Left lung (tissue), 10 donors: Measurements from ENCODE around the gene RHNO1. TPM values are rescaled to one million over a fixed set of nuclear protein-coding genes. Genes with fewer than 3 reads are reported as not detected.

Experiments used
- ATAC-seq: fragments of 200-7000 bp; cut with Tn5 transposase; one replicate; pipeline ENCODE4 v1.9.1; 2020; ENCODE audit warnings: moderate library complexity
- DNase-seq, 4 donors: peaks; one replicate each; pipeline ENCODE4 v3.0.0-alpha.2; 2013 to 2020
- H3K27ac ChIP-seq, 2 donors: fragments of 200-600 bp; sonication (generic) in 1 of 2; one replicate each; pipeline versions ENCODE4 v1.5.0 to v1.8.0; 2020 to 2021
- H3K27me3 ChIP-seq, 2 donors: fragments of 200-600 bp; sonication (generic) in 1 of 2; one replicate each; pipeline versions ENCODE4 v1.5.0 to v1.8.0; 2020 to 2021
- H3K36me3 ChIP-seq, 2 donors: fragments of 200-600 bp; sonication (generic) in 1 of 2; one replicate each; pipeline versions ENCODE4 v1.5.0 to v1.8.0; 2020 to 2021
- H3K4me1 ChIP-seq, 2 donors: fragments of 200-600 bp; one replicate each; pipeline ENCODE4 v1.8.0; 2021
- H3K4me3 ChIP-seq, 2 donors: fragments of 200-600 bp; sonication (generic) in 1 of 2; one replicate each; pipeline versions ENCODE4 v1.5.0 to v1.8.0; 2020 to 2021; ENCODE audit warnings: mild to moderate bottlenecking in 1 of 2
- H3K9me3 ChIP-seq, 2 donors: fragments of 200-600 bp; sonication (generic) in 1 of 2; one replicate each; pipeline versions ENCODE4 v1.5.0 to v1.8.0; 2020 to 2021
- CTCF ChIP-seq, 2 donors: fragments of 200-600 bp; sonication (generic) in 1 of 2; IDR thresholded peaks; one replicate each; pipeline versions ENCODE4 v1.5.0 to v1.8.0; 2021; ENCODE audit warnings: antibody characterized with exemption in 2 of 2
- intact Hi-C, 2 donors: fragments of 100-400 bp; cut with DNase I; formaldehyde crosslinking; loops; one replicate each; pipeline versions ENCODE4 v1.11.2 to v1.14.2; 2022
- polyA plus RNA-seq, 6 donors: library from polyadenylated mRNA; unstranded; fragments of 120-200 nt; gene quantifications; one replicate each; pipeline ENCODE4 v1.2.1, GENCODE V29; 2013; ENCODE audit not compliant: insufficient read length in 6 of 6
- total RNA-seq, 2 donors: library from RNA; stranded (reverse); fragmentation: NEBNext Ultra II Directional; extraction: Animal tissue kit (Norgen Biotek cat#: 25700); gene quantifications; one replicate each; pipeline ENCODE4 v1.2.1, GENCODE V29; 2021
- donor health status: DM: no; HTN: yes; CAD: no.
- donor health status: DM: no; HTN: no; CAD: no.

Gene RHNO1
- total and polyA plus RNA-seq, 8 donors = 11.7 to 44.4 (median 33.8) TPM

GRCh38 chr12:2930865-2931264 lies 53.8 kb downstream of the RHNO1 start:
- Histone ChIP-seq H3K27me3 (no peaks in the 10 kb centered on the region), H3K4me1 (no peaks in the 10 kb centered on the region), H3K9me3 (no peaks in the 10 kb centered on the region), H3K27ac (no peak overlapping the region), H3K36me3 (peaks cover 0 to 60% of the 10 kb centered on the region in 2 donors), H3K4me3 (no peak overlapping the region)
- ATAC-seq = no peak
- DNase-seq = peak in 1 of 4 donors; percentile 8
- no peak for TF ChIP-seq CTCF (IDR thresholded peaks at IDR 0.05)
- intact Hi-C loops = no loop called here

GRCh38 chr12:2933586-2933985 lies 56.6 kb downstream of the RHNO1 start:
- peaks cover 0 to 66% of the 10 kb centered on the region in 2 donors for H3K36me3 ChIP-seq
- DNase-seq = no peak
- H3K27me3 ChIP-seq = no peaks in the 10 kb centered on the region
- H3K27ac ChIP-seq = no peak overlapping the region
- no peaks in the 10 kb centered on the region for H3K4me1 ChIP-seq
- H3K9me3 ChIP-seq = no peaks in the 10 kb centered on the region
- TF ChIP-seq CTCF (IDR thresholded peaks at IDR 0.05) = no peak
- intact Hi-C loops = no loop called here
- no peak for ATAC-seq
- H3K4me3 ChIP-seq = no peak overlapping the region

GRCh38 chr12:2934371-2934770 lies 57.3 kb downstream of the RHNO1 start:
- peaks cover 0 to 73% of the 10 kb centered on the region in 2 donors for H3K36me3 ChIP-seq
- H3K27ac ChIP-seq = no peak overlapping the region

GRCh38 chr12:2936301-2936700 lies 59.3 kb downstream of the RHNO1 start:
- peaks cover 0 to 75% of the 10 kb centered on the region in 2 donors for H3K36me3 ChIP-seq
- DNase-seq = no peak

More at GRCh38 chr12:2934371-2934770, 57.3 kb downstream of the RHNO1 start:
- DNase-seq (no peak), ATAC-seq (no peak)
- Histone ChIP-seq H3K4me3 (no peak overlapping the region), H3K9me3 (no peaks in the 10 kb centered on the region), H3K27me3 (no peaks in the 10 kb centered on the region), H3K4me1 (no peaks in the 10 kb centered on the region)
- no peak for TF ChIP-seq CTCF (IDR thresholded peaks at IDR 0.05)
- intact Hi-C loops = no loop called here

GRCh38 chr12:2937500-2937899 lies 60.5 kb downstream of the RHNO1 start:
- H3K4me1 ChIP-seq = no peaks in the 10 kb centered on the region
- no peaks in the 10 kb centered on the region for H3K27me3 ChIP-seq
- DNase-seq (no peak), ATAC-seq (no peak)
- intact Hi-C loops = no loop called here
- no peak for TF ChIP-seq CTCF (IDR thresholded peaks at IDR 0.05)
- no peaks in the 10 kb centered on the region for H3K9me3 ChIP-seq
- no peak overlapping the region for H3K4me3 ChIP-seq
- H3K36me3 ChIP-seq = peaks cover 0 to 66% of the 10 kb centered on the region in 2 donors
- H3K27ac ChIP-seq = no peak overlapping the region

More at GRCh38 chr12:2936301-2936700, 59.3 kb downstream of the RHNO1 start:
- no peak for ATAC-seq
- TF ChIP-seq CTCF (IDR thresholded peaks at IDR 0.05) = no peak
- no peaks in the 10 kb centered on the region for H3K4me1 ChIP-seq
- no peak overlapping the region for H3K27ac ChIP-seq
- H3K4me3 ChIP-seq = no peak overlapping the region
- no peaks in the 10 kb centered on the region for H3K27me3 ChIP-seq
- H3K9me3 ChIP-seq = no peaks in the 10 kb centered on the region
- intact Hi-C loops = no loop called here

Other genes starting within 250 kb of the RHNO1 start
- gene FKBP4, start 82.3 kb upstream of the RHNO1 start, total RNA-seq = 10 to 100 TPM; 48.1 to 80.9 TPM
- gene FKBP4, start 82.3 kb upstream of the RHNO1 start, polyA plus RNA-seq = 100 to 1,000 TPM in 1 of 6 donors, 10 to 100 TPM in 5; 63.0 to 110 (median 91.9) TPM
- gene ITFG2, start 64.6 kb upstream of the RHNO1 start, total RNA-seq = 10 to 100 TPM; 29.0 to 32.1 TPM
- gene ITFG2, start 64.6 kb upstream of the RHNO1 start, polyA plus RNA-seq = 10 to 100 TPM; 60.4 to 77.9 (median 70.9) TPM
- under 1 TPM; 0.79 to 0.96 TPM for gene NRIP2, start 42.2 kb upstream of the RHNO1 start, total RNA-seq
- gene NRIP2, start 42.2 kb upstream of the RHNO1 start, polyA plus RNA-seq = 1 to 10 TPM; 6.3 to 8.1 (median 7.4) TPM
- gene TEX52, start 20.2 kb upstream of the RHNO1 start, total RNA-seq = not detected
- 1 to 10 TPM; 1.9 to 4.6 (median 3.3) TPM for gene TEX52, start 20.2 kb upstream of the RHNO1 start, polyA plus RNA-seq
- gene FOXM1, start within 50 bp of the RHNO1 start, total RNA-seq = 10 to 100 TPM in 1 of 2 donors, 1 to 10 TPM in 1; 4.7 to 16.5 TPM
- gene FOXM1, start within 50 bp of the RHNO1 start, polyA plus RNA-seq = 10 to 100 TPM; 24.5 to 54.0 (median 30.7) TPM
- 10 to 100 TPM; 15.3 to 18.0 TPM for gene TULP3, start 13.7 kb downstream of the RHNO1 start, total RNA-seq
- 10 to 100 TPM; 33.0 to 41.0 (median 38.4) TPM for gene TULP3, start 13.7 kb downstream of the RHNO1 start, polyA plus RNA-seq
- gene TEAD4, start 82.2 kb downstream of the RHNO1 start, total RNA-seq = 10 to 100 TPM; 21.8 to 34.1 TPM
- 10 to 100 TPM; 12.2 to 17.7 (median 13.0) TPM for gene TEAD4, start 82.2 kb downstream of the RHNO1 start, polyA plus RNA-seq
- 10 to 100 TPM; 35.6 to 36.8 TPM for gene TSPAN9, start 200.2 kb downstream of the RHNO1 start, total RNA-seq
- 10 to 100 TPM; 77.2 to 98.6 (median 85.8) TPM for gene TSPAN9, start 200.2 kb downstream of the RHNO1 start, polyA plus RNA-seq